Endothelial cell of umbilical vein (primary cell): ENCODE data around the gene AUTS2.

Experiments used
- CTCF ChIP-seq, 2 donors: IDR thresholded peaks; 1 replicate in 1 of 2; 2 replicates in 1 of 2; pipeline ENCODE4 v1.5.1; 2011; ENCODE audit warnings: low read length in 2 of 2, mild to moderate bottlenecking in 2 of 2, moderate library complexity in 2 of 2, control low read depth in 1 of 2, inconsistent platforms in 1 of 2, low read depth in 1 of 2; ENCODE audit not compliant: insufficient read depth in 1 of 2; ENCODE audit errors: extremely low read depth in 1 of 2
- EZH2 ChIP-seq: IDR thresholded peaks from 2 replicates; pipeline ENCODE4 v1.6.1; 2012; ENCODE audit warnings: borderline replicate concordance, low read depth, mild to moderate bottlenecking, moderate library complexity, low read length, inconsistent platforms; ENCODE audit not compliant: severe bottlenecking
- MAX ChIP-seq: IDR thresholded peaks from 2 replicates; pipeline ENCODE4 v1.6.1; 2011; ENCODE audit not compliant: insufficient read depth, insufficient read length
- POLR2A ChIP-seq: IDR thresholded peaks from 2 replicates; pipeline ENCODE4 v1.6.1; 2012; ENCODE audit warnings: low read depth, mild to moderate bottlenecking, control low read depth, low read length

GRCh38 chr7:70634610-70635068, 1036.4 kb downstream of the AUTS2 start:
- no peak for TF ChIP-seq EZH2
- no peak for TF ChIP-seq MAX
- no peak for TF ChIP-seq POLR2A
- no peak for TF ChIP-seq CTCF (IDR thresholded peaks at IDR 0.05; ENCODE audit: extremely low read depth in 1 of 2, insufficient read depth in 1 of 2, low read depth in 1 of 2, low read length in 2 of 2)
